CD4-positive, alpha-beta T cell treated with Interleukin-10 for 1 hour (primary cell): ENCODE data around the gene PLOD1.
"Not testable (repeated sequence)": the region's sequence is repeated elsewhere in the genome, so short reads cannot be mapped to it uniquely, and the experiment has no call there.

Experiments
- DNase-seq: peaks from one replicate; pipeline ENCODE4 v3.0.0-alpha.2; 2020

PLOD1 gene

GRCh38 chr1:11934302-11935056 lies at the start of gene PLOD1:
Gene PLOD1, plus strand, starts transcription at chr1:11934717. Its CDS starts 63 bp downstream, at chr1:11934780.
- peak; percentile 90 for DNase-seq

- DNase-seq: no peak
Observed at GRCh38 chr1:11885916-11886315, 48.6 kb upstream of the PLOD1 start.

GRCh38 chr1:11886986-11887665 lies 47.4 kb upstream of the PLOD1 start:
- DNase-seq: no peak

- DNase-seq: no peak
Observed at GRCh38 chr1:11887666-11888007, 46.9 kb upstream of the PLOD1 start.

- no peak for DNase-seq
Observed at GRCh38 chr1:11888206-11888876, 46.2 kb upstream of the PLOD1 start.

GRCh38 chr1:11888877-11889208 lies 45.7 kb upstream of the PLOD1 start:
- no peak for DNase-seq

GRCh38 chr1:11891433-11892186 lies 42.9 kb upstream of the PLOD1 start:
- no peak for DNase-seq

GRCh38 chr1:11893907-11894251 lies 40.6 kb upstream of the PLOD1 start:
- peak; percentile 72 for DNase-seq

GRCh38 chr1:11894501-11894900 lies 40.0 kb upstream of the PLOD1 start:
- DNase-seq: not testable (repeated sequence)

GRCh38 chr1:11898086-11898785 lies 36.3 kb upstream of the PLOD1 start:
- no peak for DNase-seq

- no peak for DNase-seq
Observed at GRCh38 chr1:11898831-11899467, 35.6 kb upstream of the PLOD1 start.

- DNase-seq: not testable (repeated sequence)
Observed at GRCh38 chr1:11901446-11901845, 33.1 kb upstream of the PLOD1 start.

GRCh38 chr1:11903210-11903609 lies 31.3 kb upstream of the PLOD1 start:
- no peak for DNase-seq

GRCh38 chr1:11904156-11904555 lies 30.4 kb upstream of the PLOD1 start:
- not testable (repeated sequence) for DNase-seq

- DNase-seq: no peak
Observed at GRCh38 chr1:11904978-11905377, 29.5 kb upstream of the PLOD1 start.

GRCh38 chr1:11906870-11907269 lies 27.6 kb upstream of the PLOD1 start:
- DNase-seq: no peak

- peak; percentile 95 for DNase-seq
Observed at GRCh38 chr1:11907275-11908094, 27.0 kb upstream of the PLOD1 start.

GRCh38 chr1:11908095-11908675 lies 26.3 kb upstream of the PLOD1 start:
- peak; percentile 87 for DNase-seq

GRCh38 chr1:11910914-11911228 lies 23.6 kb upstream of the PLOD1 start:
- not testable (repeated sequence) for DNase-seq

GRCh38 chr1:11912000-11912399 lies 22.5 kb upstream of the PLOD1 start:
- DNase-seq: no peak
